Measurements from ENCODE around the gene ZHX3.

ZHX3 gene

DNA sequence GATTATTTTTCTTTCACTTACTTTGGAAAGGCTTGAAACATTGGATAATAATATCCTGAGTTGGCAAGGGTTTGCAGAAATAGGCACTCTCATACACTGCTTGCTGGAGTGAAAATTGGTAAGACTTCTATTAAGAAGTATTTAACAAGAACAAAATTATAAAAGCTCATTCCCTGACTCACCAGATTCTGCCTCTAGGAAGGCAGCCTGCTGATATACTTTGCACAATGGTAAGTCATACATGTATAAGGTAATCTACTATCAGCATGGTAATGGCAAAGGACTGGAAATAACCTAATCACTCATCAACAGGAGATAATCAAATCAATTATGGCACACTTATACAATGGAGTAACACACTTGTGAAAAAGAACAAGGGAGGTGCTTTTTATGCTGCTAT is 94.4 kb downstream of the ZHX3 start:
- no peak for DNase-seq (ENCODE audit: low spot score)

DNA sequence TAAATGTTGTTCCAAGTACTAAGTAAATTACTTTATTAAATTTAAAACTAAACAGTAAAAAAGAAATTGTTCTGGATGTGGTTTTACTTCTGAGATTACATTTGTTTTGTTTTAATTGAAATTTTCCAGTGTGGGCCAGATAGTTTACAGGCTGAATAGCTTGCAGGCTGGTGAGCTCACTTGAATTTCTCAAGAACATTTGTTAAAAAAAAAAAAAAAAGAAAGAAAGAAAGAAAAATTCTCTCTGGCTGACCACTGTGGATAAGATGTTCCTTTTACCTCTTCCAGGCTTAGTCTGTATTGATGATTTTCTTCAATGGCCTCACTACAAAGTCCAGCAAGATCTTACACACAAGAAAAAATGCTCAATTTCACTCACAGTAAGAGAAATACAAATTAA is 94.8 kb downstream of the ZHX3 start:
- DNase-seq (ENCODE audit: low spot score) = no peak

- no peak for DNase-seq (ENCODE audit: low spot score)
Measured at GRCh38 chr20:41222296-41222695, 95.2 kb downstream of the ZHX3 start.

DNA sequence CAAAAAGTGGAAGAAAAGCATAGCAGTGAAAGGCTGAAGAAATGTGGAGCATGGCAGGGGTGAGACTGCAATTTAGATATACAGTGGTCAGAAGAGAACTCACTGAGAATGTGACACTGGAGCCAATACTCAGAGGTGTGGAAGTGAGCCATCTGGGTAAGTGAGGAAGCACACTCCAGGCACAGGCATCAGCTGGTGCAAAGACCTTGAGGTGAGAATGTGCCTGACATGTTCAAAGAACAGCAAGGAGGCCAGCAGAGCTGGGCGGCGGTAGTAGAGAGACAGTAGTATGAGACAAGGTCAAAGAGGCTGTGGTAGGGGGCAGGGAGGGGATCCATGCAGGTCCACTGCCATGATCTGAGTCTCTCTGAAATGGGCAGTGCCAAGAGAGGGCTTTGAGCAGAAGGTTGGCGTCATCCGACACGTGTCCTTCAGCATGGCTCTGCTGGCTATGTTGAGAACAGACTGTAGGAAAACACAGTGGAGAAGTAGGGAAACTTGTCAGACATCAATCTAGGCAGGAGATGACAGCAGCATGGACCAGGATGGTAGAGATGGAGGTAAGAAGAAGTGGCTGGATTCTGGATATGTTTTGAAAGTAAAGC is 95.8 kb downstream of the ZHX3 start:
- no peak for DNase-seq (ENCODE audit: low spot score)

GRCh38 chr20:41219824-41220223 is 97.7 kb downstream of the ZHX3 start:
- no peak for DNase-seq (ENCODE audit: low spot score)

GRCh38 chr20:41218466-41218865 is 99.1 kb downstream of the ZHX3 start:
- DNase-seq (ENCODE audit: low spot score) = no peak

DNA sequence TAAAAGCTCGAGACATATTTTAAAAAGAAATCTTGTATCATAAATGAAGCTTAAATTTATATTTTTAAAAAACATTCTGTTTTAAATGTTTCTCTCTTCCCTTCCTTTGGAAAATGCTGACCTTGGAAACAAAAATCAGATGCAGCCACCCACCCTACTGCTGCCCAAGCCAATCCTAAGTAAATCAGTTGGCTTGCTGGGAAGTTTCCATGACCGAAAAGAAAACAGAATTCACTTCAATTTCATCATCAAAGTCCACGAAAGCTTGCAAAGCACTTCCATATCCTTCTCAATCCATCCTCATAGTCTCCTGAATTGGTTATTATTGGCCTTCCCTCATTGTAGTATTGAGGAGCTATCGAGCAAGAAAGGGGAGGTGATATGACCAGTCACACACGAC is 100.1 kb downstream of the ZHX3 start:
- DNase-seq (ENCODE audit: low spot score) = no peak

GRCh38 chr20:41214666-41215065 is 102.9 kb downstream of the ZHX3 start:
- no peak for DNase-seq (ENCODE audit: low spot score)

- no peak for DNase-seq (ENCODE audit: low spot score)
Measured at GRCh38 chr20:41214202-41214601, 103.3 kb downstream of the ZHX3 start.

GRCh38 chr20:41213150-41213820 is 104.2 kb downstream of the ZHX3 start:
- DNase-seq (ENCODE audit: low spot score) = no peak

DNA sequence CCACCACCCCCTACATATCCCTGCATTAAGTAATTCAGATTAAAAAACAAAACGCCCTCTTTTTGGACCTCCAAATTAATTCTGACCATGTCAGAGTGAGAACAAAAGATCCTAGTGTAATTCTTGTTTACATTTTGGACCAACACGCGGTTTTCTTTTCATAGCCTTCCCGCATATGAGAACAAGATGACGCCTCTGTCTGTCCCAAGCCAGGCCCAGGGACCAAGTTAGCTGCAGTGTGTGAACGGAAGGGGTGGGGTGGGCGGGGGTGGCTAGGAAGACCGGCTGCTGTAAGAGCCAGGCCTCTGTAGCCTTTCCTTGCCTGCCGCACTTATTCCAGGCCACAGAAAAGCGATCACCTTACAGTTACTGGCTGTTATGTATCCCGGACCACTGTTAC is 112.2 kb downstream of the ZHX3 start:
- no peak for DNase-seq (ENCODE audit: low spot score)

- DNase-seq (ENCODE audit: low spot score) = no peak
Measured at GRCh38 chr20:41204304-41205265, 112.9 kb downstream of the ZHX3 start.

GRCh38 chr20:41203660-41204059 is 113.9 kb downstream of the ZHX3 start:
- no peak for DNase-seq (ENCODE audit: low spot score)

GRCh38 chr20:41202426-41202825 is 115.1 kb downstream of the ZHX3 start:
- no peak for DNase-seq (ENCODE audit: low spot score)

GRCh38 chr20:41201760-41202159 is 115.8 kb downstream of the ZHX3 start:
- no peak for DNase-seq (ENCODE audit: low spot score)

- no peak for DNase-seq (ENCODE audit: low spot score)
Measured at GRCh38 chr20:41200446-41201202, 116.9 kb downstream of the ZHX3 start.

GRCh38 chr20:41198443-41198842 is 119.1 kb downstream of the ZHX3 start:
- DNase-seq (ENCODE audit: low spot score) = no peak

- no peak for DNase-seq (ENCODE audit: low spot score)
Measured at GRCh38 chr20:41196653-41197225, 120.8 kb downstream of the ZHX3 start.

GRCh38 chr20:41192575-41192974 is 125.0 kb downstream of the ZHX3 start:
- DNase-seq (ENCODE audit: low spot score) = no peak

DNA sequence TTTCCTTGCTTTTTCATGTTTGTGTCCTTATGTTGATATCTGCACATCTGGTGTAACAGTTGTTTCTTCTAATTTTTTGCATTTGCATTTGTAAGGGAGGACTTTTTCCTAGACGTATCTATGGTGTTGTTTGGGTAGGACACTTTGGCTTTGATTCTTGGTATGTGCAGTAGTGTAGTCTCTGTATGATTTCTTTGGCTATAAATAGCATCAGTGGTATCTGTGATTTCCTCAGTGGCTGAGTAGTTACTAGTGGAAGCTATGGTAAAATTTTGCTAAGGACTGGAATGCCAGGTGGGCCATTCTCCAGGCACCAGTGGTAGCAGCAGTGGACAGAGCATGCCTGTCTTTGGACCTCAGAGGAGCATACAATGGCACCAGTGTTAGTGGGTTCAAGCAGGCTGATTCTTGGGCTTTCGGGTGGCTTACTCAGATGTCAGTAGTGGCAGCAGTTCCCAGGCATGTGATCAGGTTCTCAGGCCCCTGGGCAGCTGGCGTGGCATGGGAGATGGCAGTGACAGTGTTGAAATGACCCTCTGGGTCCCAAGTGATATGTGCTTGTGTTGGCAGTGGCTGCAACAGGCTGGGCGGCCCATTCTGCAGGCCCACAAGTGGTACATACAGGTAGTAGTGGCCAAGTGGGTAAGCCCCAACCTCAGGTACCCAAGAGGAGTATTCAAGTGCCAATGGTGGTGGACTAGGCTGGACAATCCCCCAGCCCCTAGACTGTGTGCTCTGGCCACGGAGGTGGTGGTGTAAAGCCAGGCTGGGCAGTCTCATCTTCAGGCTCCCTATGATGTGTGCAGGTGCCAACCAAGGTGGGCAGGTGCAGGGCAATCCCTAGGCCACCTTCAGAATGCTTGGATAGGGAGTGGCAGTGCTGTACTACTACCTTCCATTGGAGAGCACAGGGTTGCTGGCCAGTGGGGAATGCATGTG is 125.7 kb downstream of the ZHX3 start:
- no peak for DNase-seq (ENCODE audit: low spot score)

- DNase-seq (ENCODE audit: low spot score) = no peak
Measured at GRCh38 chr20:41187668-41188067, 129.9 kb downstream of the ZHX3 start.

Data from CD4-positive, alpha-beta T cell treated with Interleukin-2 at 100 ng/mL for 4 hours (primary cell).